Femur (tissue), 1 donor: Measurements from ENCODE around the gene VAMP1.
"Not testable (repeated sequence)": the region's sequence is repeated elsewhere in the genome, so short reads cannot be mapped to it uniquely, and the experiment has no call there.

Experiments used
- DNase-seq: peaks from one replicate; pipeline ENCODE4 v3.0.0-alpha.2; 2017

The VAMP1 gene

GRCh38 chr12:6450091-6450868, 20.2 kb downstream of the VAMP1 start:
- no peak for DNase-seq

GRCh38 chr12:6444704-6445688, 25.5 kb downstream of the VAMP1 start, which contains the start of gene CD27:
Gene CD27 (plus strand): TSS chr12:6444955. CDS start chr12:6445096, 141 bp downstream.
- DNase-seq: no peak

- no peak for DNase-seq
Measured at GRCh38 chr12:6444031-6444430, 26.4 kb downstream of the VAMP1 start.

- DNase-seq: no peak
Measured at GRCh38 chr12:6443361-6443983, 27.0 kb downstream of the VAMP1 start.

GRCh38 chr12:6442836-6443235, 27.6 kb downstream of the VAMP1 start:
- no peak for DNase-seq

- DNase-seq: no peak
Measured at GRCh38 chr12:6440391-6440790, 30.1 kb downstream of the VAMP1 start.

- DNase-seq: no peak
Measured at GRCh38 chr12:6438345-6438744, 32.1 kb downstream of the VAMP1 start.

- DNase-seq: no peak
Measured at GRCh38 chr12:6437586-6437985, 32.9 kb downstream of the VAMP1 start.

- DNase-seq: no peak
Measured at GRCh38 chr12:6435961-6436715, 34.3 kb downstream of the VAMP1 start.

GRCh38 chr12:6434205-6435140, 36.0 kb downstream of the VAMP1 start:
- DNase-seq: no peak

GRCh38 chr12:6432991-6433390, 37.5 kb downstream of the VAMP1 start:
- no peak for DNase-seq

- peak; percentile 78 for DNase-seq
Measured at GRCh38 chr12:6430124-6430989, 40.1 kb downstream of the VAMP1 start.

GRCh38 chr12:6428326-6428725, 42.2 kb downstream of the VAMP1 start:
- DNase-seq: no peak

- DNase-seq: not testable (repeated sequence)
Measured at GRCh38 chr12:6427796-6428195, 42.7 kb downstream of the VAMP1 start.

GRCh38 chr12:6426882-6427671, 43.4 kb downstream of the VAMP1 start:
- DNase-seq: no peak

GRCh38 chr12:6425590-6426531, 44.6 kb downstream of the VAMP1 start:
- no peak for DNase-seq

- DNase-seq: no peak
Measured at GRCh38 chr12:6424866-6425265, 45.6 kb downstream of the VAMP1 start.

GRCh38 chr12:6424008-6424347, 46.5 kb downstream of the VAMP1 start:
- no peak for DNase-seq
